ENCODE data around the gene TMPRSS4. TPM values are rescaled to one million over a fixed set of nuclear protein-coding genes. Genes with fewer than 3 reads are reported as not detected.

The TMPRSS4 gene
- polyA plus RNA-seq, 3 donors: 27.4 to 39.8 (median 27.6) TPM

GRCh38 chr11:118074785-118075184 is 2.1 kb upstream of the TMPRSS4 start:
- DNase-seq (ENCODE audit: low read depth in 3 of 3, low spot score in 2 of 3): no peak

GRCh38 chr11:118078911-118079411 is 2.1 kb downstream of the TMPRSS4 start:
- DNase-seq (ENCODE audit: low read depth in 3 of 3, low spot score in 2 of 3): peak in 1 of 3 donors; percentile 59

- no peak for DNase-seq (ENCODE audit: low read depth in 3 of 3, low spot score in 2 of 3)
Observed at GRCh38 chr11:118079491-118079890, 2.6 kb downstream of the TMPRSS4 start.

GRCh38 chr11:118080296-118080695 is 3.4 kb downstream of the TMPRSS4 start:
- no peak for DNase-seq (ENCODE audit: low read depth in 3 of 3, low spot score in 2 of 3)

- no peak for DNase-seq (ENCODE audit: low read depth in 3 of 3, low spot score in 2 of 3)
Observed at GRCh38 chr11:118081241-118081958, 4.5 kb downstream of the TMPRSS4 start.

- no peak for DNase-seq (ENCODE audit: low read depth in 3 of 3, low spot score in 2 of 3)
Observed at GRCh38 chr11:118082880-118083552, 6.1 kb downstream of the TMPRSS4 start.

GRCh38 chr11:118084247-118084646 is 7.4 kb downstream of the TMPRSS4 start:
- no peak for DNase-seq (ENCODE audit: low read depth in 3 of 3, low spot score in 2 of 3)

- DNase-seq (ENCODE audit: low read depth in 3 of 3, low spot score in 2 of 3): no peak
Observed at GRCh38 chr11:118084656-118085055, 7.8 kb downstream of the TMPRSS4 start.

- DNase-seq (ENCODE audit: low read depth in 3 of 3, low spot score in 2 of 3): no peak
Observed at GRCh38 chr11:118086913-118087768, 10.3 kb downstream of the TMPRSS4 start, which contains the start of gene SMIM35. TSS of gene SMIM35 (minus strand) at chr11:118086963. CDS start at chr11:118086757, 206 bp downstream.

- DNase-seq (ENCODE audit: low read depth in 3 of 3, low spot score in 2 of 3): no peak
Observed at GRCh38 chr11:118087931-118088330, 11.1 kb downstream of the TMPRSS4 start.

GRCh38 chr11:118088531-118088930 is 11.7 kb downstream of the TMPRSS4 start:
- DNase-seq (ENCODE audit: low read depth in 3 of 3, low spot score in 2 of 3): no peak

- DNase-seq (ENCODE audit: low read depth in 3 of 3, low spot score in 2 of 3): no peak
Observed at GRCh38 chr11:118090545-118091162, 13.8 kb downstream of the TMPRSS4 start.

GRCh38 chr11:118091690-118092089 is 14.8 kb downstream of the TMPRSS4 start:
- DNase-seq (ENCODE audit: low read depth in 3 of 3, low spot score in 2 of 3): no peak

- DNase-seq (ENCODE audit: low read depth in 3 of 3, low spot score in 2 of 3): no peak
Observed at GRCh38 chr11:118092907-118093571, 16.2 kb downstream of the TMPRSS4 start.

GRCh38 chr11:118095493-118095892 is 18.6 kb downstream of the TMPRSS4 start:
- DNase-seq (ENCODE audit: low read depth in 3 of 3, low spot score in 2 of 3): no peak

GRCh38 chr11:118095967-118096367 is 19.1 kb downstream of the TMPRSS4 start:
- no peak for DNase-seq (ENCODE audit: low read depth in 3 of 3, low spot score in 2 of 3)

GRCh38 chr11:118098996-118099837 is 22.3 kb downstream of the TMPRSS4 start:
- no peak for DNase-seq (ENCODE audit: low read depth in 3 of 3, low spot score in 2 of 3)

- no peak for DNase-seq (ENCODE audit: low read depth in 3 of 3, low spot score in 2 of 3)
Observed at GRCh38 chr11:118099838-118100556, 23.1 kb downstream of the TMPRSS4 start.

All from right renal cortex interstitium (tissue), 3 donors.